IPS-18c (cell line): ENCODE data around the gene ATG4B.
"Not testable (repeated sequence)": the region's sequence is repeated elsewhere in the genome, so short reads cannot be mapped to it uniquely, and the experiment has no call there.

Experiments used
- H3K4me3 ChIP-seq: 2 replicates; pipeline ENCODE4 v1.7.0; 2013; ENCODE audit warnings: low read depth, mild to moderate bottlenecking, low read length, moderate library complexity; ENCODE audit not compliant: insufficient read depth
- H3K9me3 ChIP-seq: one replicate; pipeline ENCODE4 v1.6.1; 2013; ENCODE audit warnings: mild to moderate bottlenecking, low read length, moderate library complexity; ENCODE audit not compliant: control insufficient read depth, insufficient read depth

ATG4B gene

DNA sequence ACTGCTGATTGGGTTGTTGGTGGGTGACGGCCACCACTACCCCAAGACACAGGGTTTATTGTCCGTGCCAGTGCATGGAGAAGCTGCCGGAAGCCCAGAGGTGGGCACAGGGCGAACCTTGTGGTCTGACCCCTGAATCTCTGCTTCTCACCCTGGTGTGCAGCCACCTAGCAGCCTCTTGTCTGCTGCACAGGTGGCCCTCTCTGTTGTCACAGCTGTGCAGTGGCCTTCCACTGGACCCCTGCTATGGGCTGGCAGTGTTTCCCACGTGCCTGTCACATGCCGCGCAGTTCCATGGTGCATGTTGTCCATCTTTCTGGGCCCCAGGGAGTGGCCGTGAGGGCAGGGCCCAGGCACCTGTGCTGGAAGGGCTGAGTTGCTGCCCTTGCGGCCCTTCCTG, 15.2 kb downstream of the ATG4B start:
- H3K4me3 ChIP-seq, result no peak overlapping the region
- no peaks in the 10 kb centered on the region for H3K9me3 ChIP-seq

- no peak overlapping the region for H3K4me3 ChIP-seq
- no peaks in the 10 kb centered on the region for H3K9me3 ChIP-seq
These were observed 15.8 kb downstream of the ATG4B start for GRCh38 chr2:241653210-241653750.

GRCh38 chr2:241654551-241654950, 17.1 kb downstream of the ATG4B start:
- Histone ChIP-seq H3K9me3 (no peaks in the 10 kb centered on the region), H3K4me3 (no peak overlapping the region)

GRCh38 chr2:241655516-241656189, 18.2 kb downstream of the ATG4B start:
- H3K9me3 ChIP-seq, result no peaks in the 10 kb centered on the region
- H3K4me3 ChIP-seq, result no peak overlapping the region

GRCh38 chr2:241656190-241656741, 18.8 kb downstream of the ATG4B start:
- no peaks in the 10 kb centered on the region for H3K9me3 ChIP-seq
- H3K4me3 ChIP-seq, result no peak overlapping the region

DNA sequence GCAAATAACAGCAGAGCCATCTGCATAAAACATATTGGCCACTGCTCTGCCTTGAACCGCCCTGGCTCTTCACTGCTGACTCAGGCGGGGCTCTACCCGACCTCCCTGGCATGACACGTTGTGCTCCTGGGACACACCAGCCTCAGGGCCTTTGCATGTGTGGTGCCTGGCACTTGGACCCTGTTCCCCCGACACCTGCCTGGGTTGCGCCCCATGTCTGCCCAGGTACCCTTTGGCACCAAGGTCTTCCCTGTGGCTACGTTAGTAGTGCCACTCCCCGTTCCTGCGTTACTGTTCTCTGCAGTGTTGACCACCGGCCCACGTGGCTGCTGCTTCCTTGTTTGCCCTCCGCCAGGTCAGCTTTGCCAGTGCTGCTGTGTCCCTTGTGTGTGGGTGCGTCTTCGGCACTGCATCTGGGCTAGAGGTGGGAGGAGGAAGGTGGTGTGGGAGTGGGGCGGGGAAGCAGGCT, 20.3 kb downstream of the ATG4B start:
- no peaks in the 10 kb centered on the region for H3K9me3 ChIP-seq
- H3K4me3 ChIP-seq, result no peak overlapping the region

DNA sequence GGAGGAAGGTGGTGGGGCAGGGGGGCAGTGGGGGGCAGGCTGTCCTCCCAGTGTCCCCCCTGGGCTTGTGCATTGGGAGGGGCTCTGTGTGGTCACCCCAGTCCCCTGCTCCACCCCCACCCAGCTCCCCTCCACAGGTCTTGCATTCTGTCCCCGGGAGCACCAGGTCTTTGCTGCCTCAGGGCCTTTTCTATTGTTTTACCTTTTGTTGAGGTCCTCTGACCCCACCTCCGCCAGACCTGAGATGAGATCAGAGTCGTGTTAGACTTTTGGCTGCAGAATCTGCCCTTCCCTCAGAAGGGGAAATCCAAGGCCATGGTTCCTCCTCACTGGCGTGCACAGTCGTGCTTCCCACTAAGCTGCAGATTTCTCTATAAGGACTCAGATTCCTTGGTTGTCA, 20.8 kb downstream of the ATG4B start:
- Histone ChIP-seq H3K9me3 (no peaks in the 10 kb centered on the region), H3K4me3 (no peak overlapping the region)

- Histone ChIP-seq H3K9me3 (no peaks in the 10 kb centered on the region), H3K4me3 (no peak overlapping the region)
These were observed 21.8 kb downstream of the ATG4B start for GRCh38 chr2:241659150-241659739.

DNA sequence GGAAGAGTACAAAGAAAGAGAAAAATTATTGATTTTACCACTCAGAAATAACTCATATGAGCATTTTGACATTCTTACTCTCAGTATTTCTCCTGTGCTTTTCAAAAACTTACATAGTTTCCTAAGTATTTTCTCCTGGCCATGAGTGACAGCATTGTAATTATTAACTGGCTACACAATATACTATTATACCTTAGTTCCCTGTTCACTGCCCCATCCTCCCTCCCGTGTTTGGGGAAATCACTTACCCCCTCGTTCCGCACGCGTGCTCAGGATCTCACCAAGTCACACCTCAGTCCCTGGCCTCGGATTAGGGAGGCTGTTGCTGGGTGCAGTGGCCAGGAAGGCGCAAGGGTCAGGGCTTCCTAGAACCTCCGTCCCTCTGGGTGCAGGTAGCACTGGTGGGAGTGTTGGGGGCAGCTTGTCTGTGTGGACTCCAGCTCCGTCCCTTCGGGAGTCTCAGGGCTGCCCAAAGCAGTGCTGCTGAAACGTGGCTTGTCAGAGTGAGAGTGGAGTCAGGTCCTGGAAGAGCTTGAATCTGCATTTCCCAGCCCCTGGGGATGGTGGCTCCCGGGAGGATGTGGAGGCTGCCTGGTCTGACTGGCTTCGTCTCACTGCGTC, 23.2 kb downstream of the ATG4B start:
- no peaks in the 10 kb centered on the region for H3K9me3 ChIP-seq
- no peak overlapping the region for H3K4me3 ChIP-seq

DNA sequence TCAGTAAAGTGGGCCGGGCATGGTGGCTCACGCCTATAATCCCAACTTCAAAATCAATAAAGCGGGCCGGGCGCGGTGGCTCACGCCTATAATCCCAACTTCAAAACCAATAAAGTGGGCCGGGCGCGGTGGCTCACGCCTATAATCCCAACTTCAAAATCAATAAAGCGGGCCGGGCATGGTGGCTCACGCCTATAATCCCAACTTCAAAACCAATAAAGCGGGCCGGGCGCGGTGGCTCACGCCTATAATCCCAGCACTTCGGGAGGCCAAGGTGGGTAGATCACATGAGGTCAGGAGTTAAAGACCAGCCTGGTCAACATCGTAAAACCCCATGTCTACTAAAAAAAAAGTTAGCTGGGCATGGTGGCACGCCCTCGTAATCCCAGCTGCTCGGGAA, 25.2 kb downstream of the ATG4B start:
- not testable (repeated sequence) for H3K9me3 ChIP-seq, H3K4me3 ChIP-seq

DNA sequence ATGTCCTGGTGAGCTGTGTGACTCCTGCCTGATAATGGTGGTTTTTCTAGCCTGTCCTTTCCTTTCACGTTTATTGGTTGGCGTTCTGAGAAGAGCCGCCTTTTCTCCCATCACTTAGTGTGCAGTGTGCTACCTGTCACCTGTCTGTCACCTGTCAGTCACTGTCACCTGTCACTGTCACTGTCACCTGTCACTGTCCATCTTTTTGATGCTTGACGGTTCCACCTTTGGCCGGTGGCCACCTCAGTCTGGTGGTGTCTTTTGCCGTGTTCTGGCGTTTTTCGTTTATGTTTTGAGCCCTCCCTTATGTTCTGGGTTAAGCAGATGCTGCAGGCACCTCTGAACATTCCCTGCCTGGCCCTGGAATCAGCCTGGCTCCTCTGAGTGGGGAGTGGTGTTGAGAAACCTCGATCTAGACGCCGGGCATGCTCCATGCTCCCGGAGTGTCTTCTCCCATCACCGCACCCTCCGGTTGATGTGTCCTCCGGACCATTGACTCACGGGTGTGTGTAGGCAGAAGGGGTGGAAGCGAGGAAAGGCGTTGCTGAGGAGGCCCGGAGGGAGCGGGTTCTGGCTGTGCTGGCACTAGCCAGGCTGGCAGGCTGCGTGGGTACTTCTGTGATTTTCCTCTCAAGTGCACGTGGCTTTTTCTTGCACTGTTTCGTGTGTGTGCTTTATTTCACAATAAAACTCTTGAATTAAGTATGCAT, 28.4 kb downstream of the ATG4B start:
- H3K4me3 ChIP-seq, result no peak overlapping the region

DNA sequence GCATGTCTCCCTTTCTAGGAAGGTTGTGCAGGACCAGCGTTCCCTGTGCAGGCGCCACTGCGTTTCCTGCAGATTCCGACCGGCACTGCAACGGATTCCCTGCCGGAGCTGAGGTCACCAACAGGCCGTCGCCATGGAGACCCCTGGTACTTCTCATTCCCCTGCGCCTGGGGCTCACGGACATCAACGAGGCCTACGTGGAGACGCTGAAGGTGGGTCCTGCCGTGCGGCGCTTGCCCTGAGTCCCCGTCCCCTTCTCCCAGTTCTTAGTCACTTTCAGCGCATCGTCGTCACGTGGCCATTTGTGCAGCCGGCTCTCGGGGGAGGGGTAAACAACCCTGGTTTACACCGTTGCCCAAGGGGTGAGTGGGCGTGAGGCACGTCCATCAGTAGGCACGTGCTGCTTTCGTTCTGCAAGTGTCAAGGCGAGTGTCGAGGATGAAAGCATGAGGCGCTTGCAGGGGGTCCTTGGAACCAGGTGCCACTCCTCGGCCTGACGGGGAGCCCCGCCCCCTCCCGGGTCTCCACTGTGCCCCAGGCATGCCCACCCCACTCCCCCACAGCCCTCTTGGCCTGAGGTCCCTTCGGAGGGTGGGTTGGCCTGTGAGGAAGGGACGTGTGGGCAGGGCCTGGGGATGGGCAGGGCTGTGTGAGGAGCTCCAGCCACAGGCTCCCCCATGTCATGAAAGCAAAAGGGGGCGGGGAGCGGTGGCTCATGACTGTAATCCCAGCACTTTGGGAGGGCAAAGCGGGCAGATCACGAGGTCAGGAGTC, 29.3 kb downstream of the ATG4B start:
- no peak overlapping the region for H3K4me3 ChIP-seq
- no peaks in the 10 kb centered on the region for H3K9me3 ChIP-seq

More for the DNA sequence above, 28.4 kb downstream of the ATG4B start:
- H3K9me3 ChIP-seq, result no peaks in the 10 kb centered on the region

- Histone ChIP-seq H3K9me3 (no peaks in the 10 kb centered on the region), H3K4me3 (no peak overlapping the region)
These were observed 30.9 kb downstream of the ATG4B start for GRCh38 chr2:241668354-241668753.

DNA sequence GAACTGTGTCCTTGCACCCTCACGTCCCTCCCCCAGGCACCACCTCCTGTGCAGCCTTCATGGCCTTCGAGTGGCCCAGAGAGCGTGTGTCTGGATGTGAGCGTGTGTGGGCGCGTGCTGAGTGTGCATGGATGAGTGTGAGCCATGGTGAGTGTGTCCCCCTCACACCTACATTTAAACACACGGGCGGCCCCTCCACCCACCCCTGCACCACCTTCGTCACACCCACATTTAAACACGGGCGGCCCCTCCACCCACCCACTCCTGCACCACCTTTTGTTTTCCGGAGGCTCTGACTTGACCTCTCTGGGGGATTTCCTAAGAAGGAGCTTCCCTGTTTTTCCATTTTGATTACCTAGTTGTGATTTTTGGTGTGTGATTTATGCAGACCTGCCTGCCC, 31.3 kb downstream of the ATG4B start:
- Histone ChIP-seq H3K9me3 (no peaks in the 10 kb centered on the region), H3K4me3 (no peak overlapping the region)

DNA sequence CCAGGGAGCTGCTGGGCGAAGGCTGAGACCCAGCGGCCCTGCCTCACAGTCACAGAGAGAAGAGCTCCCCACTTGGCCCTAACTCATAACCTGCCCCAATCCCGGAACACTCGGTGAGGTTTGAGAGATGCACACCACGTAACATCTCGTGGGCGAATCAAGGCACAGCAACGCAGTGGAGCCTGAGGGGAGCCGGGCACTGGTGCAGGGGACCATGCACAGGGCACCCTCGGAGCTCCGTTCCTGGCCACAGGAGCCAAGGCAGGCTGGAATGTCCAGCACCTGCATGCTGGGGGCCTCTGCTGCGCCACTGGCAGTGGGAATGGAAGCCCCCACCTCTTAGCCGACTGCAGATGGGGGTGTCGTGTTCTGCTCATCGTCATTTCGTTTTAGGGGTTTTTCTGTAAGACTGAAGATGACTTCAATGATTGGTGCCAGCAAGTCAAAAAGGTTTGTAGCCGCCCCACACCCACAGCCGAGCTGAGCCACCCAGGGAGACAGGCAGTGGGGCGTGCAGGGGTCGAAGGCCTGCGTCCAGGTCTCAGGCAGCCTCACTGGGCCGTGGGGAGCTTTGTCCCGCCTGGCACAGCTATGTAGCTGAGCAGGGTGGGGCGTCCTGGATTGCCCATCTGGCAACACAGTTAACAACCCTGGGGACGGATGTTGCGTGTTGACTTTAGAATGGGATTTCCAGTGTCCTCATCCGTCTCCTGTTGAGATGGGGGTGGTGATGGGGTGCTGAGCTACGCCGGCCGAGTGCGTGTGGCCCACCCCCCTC, 33.0 kb downstream of the ATG4B start:
- Histone ChIP-seq H3K4me3 (no peak overlapping the region), H3K9me3 (no peaks in the 10 kb centered on the region)
